HG03558 (cell line): ENCODE results near the gene SLC22A16.

Experiments used
- ATAC-seq: cut with Tn5 transposase; IDR thresholded peaks from one replicate; pipeline ENCODE4 v1.9.1; 2021; ENCODE audit warnings: moderate number of reproducible peaks; ENCODE audit not compliant: unreplicated experiment; ENCODE audit errors: extremely low read depth

Gene SLC22A16

DNA sequence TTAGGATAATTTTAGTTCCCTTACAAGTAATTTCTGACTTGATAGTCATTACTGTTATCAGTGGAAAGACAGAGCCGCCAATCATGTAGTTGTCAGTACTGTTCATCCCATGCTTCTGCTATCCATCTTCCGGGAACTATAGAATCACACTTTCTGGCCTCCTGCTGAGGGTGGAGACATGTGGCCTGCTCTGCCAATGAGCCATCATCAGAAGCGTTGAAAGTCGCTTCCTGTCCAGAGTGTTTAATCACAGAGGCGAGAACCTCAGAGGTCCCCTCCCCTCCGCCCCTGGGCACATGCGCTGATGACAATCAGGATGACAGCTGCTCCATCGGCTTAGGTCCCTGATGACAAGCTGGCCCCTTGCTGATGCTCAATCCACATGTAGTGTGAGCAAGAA is 64.1 kb downstream of the SLC22A16 start:
- ATAC-seq, result no peak

DNA sequence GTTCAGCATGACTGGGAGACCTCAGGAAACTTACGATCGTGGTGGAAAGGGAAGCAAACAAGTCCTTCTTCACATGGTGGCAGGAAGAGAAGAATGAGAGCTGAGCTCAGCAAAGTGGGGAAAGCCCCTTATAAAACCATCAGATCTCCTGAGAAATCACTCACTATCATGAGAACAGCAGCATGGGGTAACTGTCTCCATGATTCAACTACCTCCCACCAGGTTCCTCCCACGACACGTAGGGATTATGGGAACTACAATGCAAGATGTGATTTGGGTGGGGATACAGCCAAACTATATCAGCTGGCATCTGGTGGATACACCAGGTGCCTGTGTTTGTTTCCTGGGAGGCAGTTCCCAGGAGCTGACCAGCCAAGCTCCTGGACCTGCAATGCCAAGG is 65.9 kb downstream of the SLC22A16 start:
- no peak for ATAC-seq

DNA sequence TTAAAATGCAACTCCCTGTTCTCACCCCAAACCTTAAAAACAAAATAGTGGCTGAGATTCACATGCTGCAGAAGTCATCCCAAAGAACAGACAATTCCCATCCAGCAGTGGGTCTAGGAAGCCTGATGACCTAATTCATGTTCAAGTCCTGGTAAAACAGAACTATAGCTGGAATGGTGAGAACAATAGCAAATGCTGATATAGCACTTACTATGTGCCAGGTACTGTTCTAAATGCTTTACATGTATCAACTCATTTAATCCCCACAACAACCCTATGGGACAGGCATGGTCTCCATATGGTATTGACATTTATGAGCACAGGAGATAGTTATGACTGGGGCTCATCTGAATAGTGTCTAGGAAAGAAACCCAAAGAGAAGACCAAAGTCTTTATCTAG is 66.6 kb downstream of the SLC22A16 start:
- no peak for ATAC-seq

DNA sequence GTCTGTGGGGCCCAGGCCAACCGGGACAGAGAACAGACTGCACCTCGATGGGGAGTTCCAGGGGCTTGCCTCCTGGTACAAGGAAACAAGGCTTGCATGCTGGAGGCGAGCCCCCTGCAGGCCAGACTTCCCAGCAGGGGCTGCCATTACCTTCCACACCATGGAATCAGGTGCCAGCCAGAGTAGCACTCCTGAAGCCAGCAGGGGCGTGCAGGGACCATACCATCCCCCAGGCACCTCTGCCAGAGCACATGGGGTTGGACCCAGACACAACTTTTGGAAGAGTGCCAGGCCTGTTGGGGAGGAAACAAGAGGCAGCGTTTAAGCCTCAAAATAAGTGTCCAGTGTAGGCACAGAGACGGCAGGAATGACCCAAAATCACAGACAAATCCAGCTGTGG is 67.5 kb downstream of the SLC22A16 start:
- ATAC-seq, result no peak

DNA sequence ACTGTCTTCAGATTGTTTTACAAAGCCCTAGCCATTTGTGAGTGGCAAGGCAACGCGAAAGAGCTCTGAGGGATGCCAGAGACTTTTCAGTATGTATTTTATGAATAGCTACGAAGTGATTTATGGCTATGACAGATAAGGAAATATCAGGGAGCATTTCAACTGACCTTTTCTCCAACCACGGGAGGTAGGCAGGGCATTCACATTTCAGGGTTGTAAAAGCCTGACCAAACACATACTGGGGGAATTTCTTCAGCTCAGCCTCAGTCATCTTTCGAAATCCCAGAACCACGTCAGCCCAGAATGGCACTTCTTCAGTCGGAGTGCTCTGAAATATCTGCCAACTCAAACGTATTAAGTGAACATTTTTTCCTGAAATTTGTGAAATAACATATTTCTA is 71.8 kb downstream of the SLC22A16 start:
- ATAC-seq, result no peak

DNA sequence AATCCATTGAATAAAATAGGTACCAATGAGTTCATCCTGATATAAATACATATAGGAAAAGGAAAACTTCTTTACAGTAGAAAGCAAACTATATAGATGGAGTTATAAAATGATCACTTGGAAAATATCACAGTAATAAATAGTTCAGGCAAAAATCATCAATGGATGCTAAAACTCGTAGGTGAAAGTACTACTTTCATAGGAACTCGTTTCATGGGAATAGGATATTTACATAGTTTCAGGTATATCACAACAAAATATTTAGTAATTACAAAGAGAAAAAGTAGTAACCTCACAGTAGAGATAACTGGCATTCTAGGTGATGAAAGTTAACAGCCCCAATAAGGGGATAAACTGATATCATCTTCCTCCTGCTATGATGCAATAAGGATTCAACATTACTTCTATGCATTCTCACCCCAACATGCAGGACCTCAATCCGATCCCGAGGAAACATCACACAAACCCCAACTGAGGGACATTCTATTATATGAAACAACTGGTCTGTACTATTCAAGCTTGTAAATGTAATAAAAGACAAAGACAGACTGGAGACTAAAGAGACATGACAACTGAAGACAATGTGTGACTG is 74.7 kb downstream of the SLC22A16 start:
- no peak for ATAC-seq

DNA sequence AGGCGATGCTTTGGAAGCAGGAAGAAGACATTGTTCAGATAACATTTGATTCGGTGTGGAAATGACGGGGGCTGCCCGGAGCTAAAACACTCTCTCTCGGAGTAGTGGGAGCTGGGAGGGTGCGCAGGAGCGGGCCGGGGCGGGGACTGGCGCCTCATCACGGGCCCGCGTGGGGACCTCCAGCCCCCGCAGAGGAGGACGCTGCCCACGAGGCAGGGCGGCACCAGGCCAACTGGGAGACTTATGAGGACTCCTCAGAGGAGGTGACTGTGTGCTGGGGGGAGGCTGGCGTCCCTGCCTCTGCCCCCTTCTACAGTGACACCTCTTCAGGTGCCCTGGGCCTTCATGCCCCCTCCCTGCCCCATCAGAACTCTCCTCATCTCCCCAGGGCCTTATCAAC is 76.2 kb downstream of the SLC22A16 start:
- no peak for ATAC-seq

DNA sequence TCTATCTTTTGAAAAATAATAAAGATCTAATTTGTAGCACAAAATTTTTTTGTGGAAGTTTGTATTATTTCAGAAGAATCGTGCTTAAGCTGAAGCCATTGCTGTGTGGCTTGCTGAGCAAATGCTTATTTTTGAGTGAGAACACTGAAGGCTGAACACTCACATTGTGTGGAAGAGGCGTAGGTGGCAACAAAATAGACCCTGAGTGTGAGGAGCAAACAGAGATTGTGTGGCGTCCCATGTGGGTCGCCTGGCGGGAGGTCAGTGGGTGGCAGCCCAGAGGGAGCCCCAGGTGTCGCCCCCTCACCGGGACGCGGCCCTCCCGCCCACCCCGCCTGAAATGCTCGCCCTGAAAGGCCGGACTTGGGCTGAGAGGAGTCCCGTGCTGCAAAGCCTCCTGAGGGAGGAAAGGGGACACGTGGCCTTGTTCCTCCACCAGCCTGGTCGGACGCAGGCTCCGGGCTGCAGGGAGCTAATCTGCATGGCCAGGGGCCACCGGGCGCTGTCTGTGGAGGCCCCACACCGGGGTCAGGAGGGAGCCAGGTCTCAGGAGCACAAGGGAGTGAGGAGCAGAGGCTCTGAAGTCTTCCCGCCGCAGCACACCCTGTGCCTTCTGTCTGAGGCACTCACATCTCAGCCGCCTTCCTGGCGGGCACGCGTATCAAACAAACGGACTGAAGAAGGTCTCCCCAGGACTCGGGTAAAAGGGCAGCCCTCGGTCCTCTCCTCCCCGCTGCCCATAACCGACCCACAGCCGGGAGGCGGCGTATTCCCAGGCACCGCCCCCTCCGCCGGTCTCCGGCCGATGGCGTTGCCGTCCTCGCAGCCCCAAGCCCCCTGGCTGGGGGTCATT is 77.0 kb downstream of the SLC22A16 start:
- no peak for ATAC-seq

DNA sequence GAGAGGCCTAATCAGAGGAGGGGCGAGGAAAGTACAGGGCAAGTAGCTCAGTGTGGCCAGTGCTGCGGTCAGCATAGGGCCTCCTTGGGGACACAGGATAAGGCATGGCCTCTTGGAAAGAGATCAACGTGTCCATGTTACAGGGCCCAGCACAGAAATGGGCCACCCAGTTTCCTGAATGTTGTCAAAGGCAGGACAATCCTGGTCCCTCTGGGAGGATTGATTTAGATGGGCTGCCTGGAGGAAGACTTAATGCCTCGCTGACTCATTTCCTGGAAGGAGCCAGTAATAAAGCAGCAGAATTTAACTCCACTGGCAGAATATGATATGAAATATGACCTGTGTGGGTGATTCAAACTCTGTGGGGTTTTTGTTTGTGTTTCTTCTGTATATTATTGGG is 77.6 kb downstream of the SLC22A16 start:
- no peak for ATAC-seq

DNA sequence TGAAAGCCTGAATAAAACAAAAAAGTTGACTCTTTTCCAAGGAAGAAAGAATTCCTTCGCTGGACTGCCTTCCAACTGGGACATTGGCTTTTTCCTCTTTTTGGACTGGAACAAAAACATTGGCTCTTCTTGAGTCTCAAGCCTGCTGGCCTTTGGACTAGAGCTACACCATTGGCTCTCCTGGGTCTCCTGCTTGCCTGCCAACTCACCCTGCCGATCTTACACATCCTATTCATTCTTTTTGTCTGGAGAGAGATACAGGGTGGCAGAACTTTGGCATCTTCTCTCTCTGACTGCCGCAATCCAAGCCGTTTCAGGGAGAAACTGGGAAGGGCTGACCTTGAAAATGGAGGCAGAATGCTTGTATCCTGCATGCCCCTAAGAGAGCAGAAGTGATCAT is 81.2 kb downstream of the SLC22A16 start:
- no peak for ATAC-seq

DNA sequence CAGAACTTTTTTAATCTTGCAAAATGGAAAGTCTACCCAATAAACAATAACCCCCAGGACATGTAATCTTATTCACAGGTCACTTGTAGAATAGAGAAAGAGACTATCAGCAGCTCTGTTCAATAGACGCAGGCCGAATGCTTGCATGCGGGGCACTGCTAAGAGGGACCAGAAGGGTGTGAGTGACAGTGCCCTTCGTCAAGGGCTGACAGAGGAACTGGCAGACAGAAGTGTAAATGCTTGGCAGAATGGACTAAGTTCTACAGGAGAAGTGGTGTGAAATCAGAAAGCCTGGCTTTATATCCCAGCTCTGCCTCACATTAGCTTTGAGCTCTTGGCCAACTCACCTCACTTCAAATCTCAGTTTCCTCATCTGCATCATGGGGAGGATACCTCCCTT is 82.0 kb downstream of the SLC22A16 start:
- no peak for ATAC-seq

DNA sequence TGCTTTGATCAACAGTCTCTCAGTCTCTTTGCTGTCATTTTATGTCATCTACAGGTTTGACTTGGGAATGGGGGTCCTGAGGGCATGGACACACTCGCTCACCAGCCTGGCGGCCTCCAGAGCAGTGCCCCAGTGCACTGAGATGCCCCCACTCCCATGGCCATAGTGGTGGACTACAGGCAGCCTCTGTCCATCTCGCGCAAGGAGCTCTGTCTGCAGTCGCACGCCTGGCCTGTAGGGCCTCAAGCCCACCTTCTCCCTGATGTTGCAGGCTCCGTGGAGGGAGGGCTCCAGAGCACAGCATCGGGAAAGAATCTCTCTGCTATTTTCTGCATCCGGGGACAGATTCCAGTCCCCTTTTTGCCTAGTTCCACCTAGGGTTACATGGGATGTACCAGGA is 83.7 kb downstream of the SLC22A16 start:
- no peak for ATAC-seq

DNA sequence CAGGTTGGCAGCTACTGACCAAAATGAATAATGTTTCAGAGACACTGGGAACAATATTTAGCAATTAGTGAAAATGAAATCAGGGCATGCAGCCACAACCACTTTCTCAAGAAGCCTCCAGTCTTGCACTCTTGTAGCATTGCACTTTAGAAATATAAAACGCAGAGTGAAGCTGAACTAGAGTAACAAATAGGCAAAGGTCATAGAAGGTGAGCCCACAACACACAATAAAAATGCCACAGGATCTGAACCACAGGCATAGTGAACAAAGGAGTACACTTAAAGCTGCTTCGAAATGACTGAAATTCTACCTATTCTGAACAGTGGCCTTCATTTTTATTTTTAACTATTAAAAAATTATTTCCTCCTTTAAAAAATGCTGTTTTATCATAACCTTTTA is 86.0 kb downstream of the SLC22A16 start:
- ATAC-seq, result no peak

DNA sequence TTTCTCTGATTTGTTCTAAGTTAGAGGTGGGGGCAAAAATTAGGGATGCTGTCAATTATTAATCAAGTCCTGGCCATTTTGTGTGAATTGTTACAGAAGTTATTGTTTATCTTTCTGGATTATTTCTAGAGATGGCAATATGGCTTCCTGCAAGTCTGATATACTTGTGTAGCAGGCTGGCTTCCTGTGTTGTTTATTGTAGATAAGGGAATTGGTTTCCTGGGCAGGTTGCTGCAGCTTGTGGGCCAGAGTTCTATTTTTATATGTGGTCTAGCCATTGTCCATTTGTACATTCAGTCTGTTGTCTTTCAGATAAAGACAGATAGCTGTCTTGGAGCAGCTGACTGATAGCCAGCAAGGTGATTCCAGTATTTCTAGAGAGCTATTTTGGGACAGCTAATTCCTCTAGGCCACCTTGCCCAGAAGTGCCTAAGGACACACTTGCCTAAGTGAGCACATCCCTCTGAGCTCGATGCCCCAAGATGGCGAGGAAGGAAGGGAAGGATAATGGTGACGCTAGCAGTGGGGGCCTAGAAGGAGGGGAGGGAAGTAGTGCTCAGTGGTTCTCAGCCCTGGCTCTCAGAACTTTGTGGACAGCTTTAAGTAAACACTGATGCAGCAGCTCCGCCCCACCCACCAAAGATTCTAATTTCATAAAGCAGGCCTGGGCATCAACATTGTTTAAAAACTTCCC is 86.6 kb downstream of the SLC22A16 start:
- no peak for ATAC-seq

DNA sequence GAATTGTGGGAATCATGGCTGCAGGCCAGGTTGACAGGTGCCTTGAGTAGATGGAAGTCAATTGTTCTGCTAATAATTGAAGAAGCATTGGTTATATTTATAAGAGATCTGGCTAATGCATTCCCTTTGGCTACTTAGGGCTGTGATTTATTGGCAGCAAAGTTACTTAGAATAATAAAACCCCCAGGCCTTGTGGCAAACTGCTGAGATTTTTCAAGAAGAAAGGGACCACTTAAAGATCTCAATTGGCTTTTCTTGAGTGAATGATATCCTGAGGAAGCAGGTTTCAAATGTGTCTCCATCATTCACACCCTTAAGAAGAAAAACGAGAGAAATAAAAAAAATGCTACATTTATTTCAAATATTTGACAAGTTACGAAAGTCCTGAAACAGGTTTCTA is 88.4 kb downstream of the SLC22A16 start:
- no peak for ATAC-seq

DNA sequence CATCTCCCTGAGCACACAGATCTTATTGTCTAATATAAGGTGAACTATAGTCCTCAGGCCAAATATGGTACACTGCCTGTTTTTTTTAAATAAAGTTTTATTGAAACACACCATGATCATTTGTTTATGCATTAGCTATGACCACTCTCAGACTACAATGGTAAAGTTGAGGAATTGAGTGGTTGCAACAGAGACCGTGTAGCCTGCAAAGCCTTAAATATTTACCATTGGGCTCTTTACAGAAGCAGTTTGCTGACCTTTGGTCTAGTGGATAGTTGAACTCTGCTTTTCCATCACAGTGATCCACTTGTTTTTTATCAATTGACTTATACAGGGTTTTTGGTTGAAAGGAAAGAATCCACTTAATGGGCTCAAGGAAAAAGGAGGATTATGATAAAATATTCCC is 91.0 kb downstream of the SLC22A16 start:
- no peak for ATAC-seq

DNA sequence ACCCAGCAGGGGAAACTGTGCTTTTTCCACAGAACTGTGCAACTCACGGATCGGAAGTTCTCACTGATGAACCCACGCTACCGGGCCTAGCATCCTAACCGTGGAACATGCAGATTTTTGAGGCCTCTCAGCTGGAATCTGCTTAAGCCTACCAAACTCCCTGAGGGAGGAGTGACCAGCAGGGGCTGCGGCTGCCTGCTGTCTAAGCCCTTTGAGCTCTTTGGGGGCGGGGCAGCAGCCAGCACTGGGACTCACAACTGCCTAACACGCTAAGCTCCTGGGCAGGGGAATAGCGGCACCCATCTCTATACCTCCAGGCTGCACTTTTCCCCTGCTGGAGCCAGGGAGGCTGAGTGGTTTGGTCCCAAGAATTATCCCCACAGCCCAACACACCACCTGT is 97.9 kb downstream of the SLC22A16 start:
- no peak for ATAC-seq
